ENCODE data around the gene KLF13. TPM values are rescaled to one million over a fixed set of nuclear protein-coding genes. Genes with fewer than 3 reads are reported as not detected.

Gene KLF13
- total RNA-seq, 1 experiment from 2014 or later = 60.1 TPM

GRCh38 chr15:31330111-31330785 lies 3.6 kb downstream of the KLF13 start (continued):
- no peak for TF ChIP-seq SP1 (IDR thresholded peaks at IDR 0.05; ENCODE audit: low read depth)
- TF ChIP-seq EZH2 (IDR thresholded peaks at IDR 0.05) = no peak
- no peak for TF ChIP-seq ELF1 (IDR thresholded peaks at IDR 0.05; ENCODE audit: borderline replicate concordance, low read depth)

GRCh38 chr15:31330836-31331235 lies 4.2 kb downstream of the KLF13 start:
- no peaks in the 10 kb centered on the region for H3K9me3 ChIP-seq (ENCODE audit: control insufficient read depth in 1 of 2, insufficient read depth in 1 of 2, low read depth in 1 of 2, low read length in 2 of 2)
- ChIA-PET POLR2A (no interaction called here), CTCF (no interaction called here), RAD21 (ENCODE audit: low non-redundant PET in 1 of 2, low total read pairs in 2 of 2, uncharacterized antibody in 2 of 2, unreplicated experiment in 2 of 2) (no interaction called here)
- no peaks in the 10 kb centered on the region for H4K20me1 ChIP-seq (ENCODE audit: insufficient read depth)
- peaks cover 7 to 14% of the 10 kb centered on the region in 2 experiments; a peak in 2 of 4 replicates for H3K4me1 ChIP-seq (ENCODE audit: control insufficient read depth in 1 of 2, insufficient read depth in 2 of 2, low read length in 2 of 2)
- no peak overlapping the region for H2AFZ ChIP-seq (ENCODE audit: low read depth, low read length, poor library complexity, severe bottlenecking)
- DNase-seq (ENCODE audit: low read depth, low spot score) = no peak
- no peak overlapping the region for H3K4me2 ChIP-seq (ENCODE audit: low read length)
- H3K36me3 ChIP-seq (ENCODE audit: control insufficient read depth in 1 of 2, insufficient read depth in 2 of 2, low read length in 2 of 2) = no peaks in the 10 kb centered on the region
- TF ChIP-seq SIN3A (IDR thresholded peaks at IDR 0.05; ENCODE audit: low read depth) (no peak), POLR2AphosphoS5 (IDR thresholded peaks at IDR 0.05; ENCODE audit: low read depth, low read length) (no peak), ZNF274 (IDR thresholded peaks at IDR 0.05; ENCODE audit: low read depth, low read length) (no peak), JUND (IDR thresholded peaks at IDR 0.05) (no peak), FOSL1 (IDR thresholded peaks at IDR 0.05; ENCODE audit: low read depth) (no peak), ZBTB33 (IDR thresholded peaks at IDR 0.05; ENCODE audit: extremely low read depth, insufficient replicate concordance, low read length) (no peak), YY1 (IDR thresholded peaks at IDR 0.05; ENCODE audit: extremely low read depth, insufficient replicate concordance, low read depth, low read length) (no peak), SRF (IDR thresholded peaks at IDR 0.05; ENCODE audit: low read depth) (no peak), TCF7L2 (IDR thresholded peaks at IDR 0.05; ENCODE audit: borderline replicate concordance, extremely low read depth, insufficient read depth, insufficient read length) (no peak), RAD21 (IDR thresholded peaks at IDR 0.05; ENCODE audit: low read depth) (no peak), CEBPB (IDR thresholded peaks at IDR 0.05; ENCODE audit: low read depth) (no peak), SP1 (IDR thresholded peaks at IDR 0.05; ENCODE audit: low read depth) (no peak)
- H3K27ac ChIP-seq (ENCODE audit: low read depth, low read length) = no peak overlapping the region
- ATAC-seq = no peak
- H3K9ac ChIP-seq (ENCODE audit: low read length) = no peak overlapping the region
- H3K9me2 ChIP-seq (ENCODE audit: insufficient read depth) = no peaks in the 10 kb centered on the region
- H3K79me2 ChIP-seq (ENCODE audit: insufficient read depth, low read length) = peaks cover 61% of the 10 kb centered on the region
- intact Hi-C loops (cut with micrococcal nuclease) = no loop called here
- BruUV-seq (replicated peaks) = no TSS peak
- H3K27me3 ChIP-seq (ENCODE audit: insufficient read depth, low read length) = no peaks in the 10 kb centered on the region
- no peak overlapping the region for H3K4me3 ChIP-seq (replicated peaks in 1 of 2; ENCODE audit: low read depth in 1 of 2, low read length in 2 of 2)

Data from HCT116 (cell line).